ENCODE data around the gene CFAP47. TPM values are rescaled to one million over a fixed set of nuclear protein-coding genes. Genes with fewer than 3 reads are reported as not detected.
"Not testable (repeated sequence)": the region's sequence is repeated elsewhere in the genome, so short reads cannot be mapped to it uniquely, and the experiment has no call there.

The CFAP47 gene
- total and polyA plus RNA-seq, 9 donors, result 0.05 to 34.5 (median 0.51) TPM; not detected in 1

DNA sequence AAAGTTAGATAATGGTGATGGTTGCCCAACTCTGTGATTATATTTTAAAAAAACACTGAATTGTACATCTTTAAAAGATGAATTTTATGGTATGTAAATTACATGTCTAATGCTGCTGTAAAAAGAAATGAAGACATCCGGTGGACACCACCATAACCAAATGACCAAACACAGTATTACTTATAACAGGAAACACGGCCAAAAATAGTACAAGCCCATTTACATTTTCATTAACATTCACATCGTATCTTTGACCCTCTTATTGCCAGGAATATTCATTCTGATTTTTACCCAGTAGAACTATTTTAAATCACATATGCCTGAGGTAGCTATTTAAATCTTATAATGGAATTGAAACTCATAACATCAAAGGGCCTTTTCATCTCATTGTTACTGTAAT, 143.2 kb downstream of the CFAP47 start:
- intact Hi-C loops (cut with DNase I), result no loop called here
- no peak overlapping the region for H3K27ac ChIP-seq
- H3K4me1 ChIP-seq (ENCODE audit: insufficient read depth), result no peaks in the 10 kb centered on the region
- TF ChIP-seq POLR2A (IDR thresholded peaks at IDR 0.05) (no peak), EP300 (IDR thresholded peaks at IDR 0.05) (no peak), CTCF (IDR thresholded peaks at IDR 0.05) (no peak)
- no peaks in the 10 kb centered on the region for H3K9me3 ChIP-seq
- DNase-seq, result no peak
- H3K4me3 ChIP-seq, result no peak overlapping the region
- H3K36me3 ChIP-seq, result no peaks in the 10 kb centered on the region
- no peaks in the 10 kb centered on the region for H3K27me3 ChIP-seq
- WGBS, 3 donors, result 69 to 80% (median 71%) methylated on average over 3 of the region's 3 CpGs

DNA sequence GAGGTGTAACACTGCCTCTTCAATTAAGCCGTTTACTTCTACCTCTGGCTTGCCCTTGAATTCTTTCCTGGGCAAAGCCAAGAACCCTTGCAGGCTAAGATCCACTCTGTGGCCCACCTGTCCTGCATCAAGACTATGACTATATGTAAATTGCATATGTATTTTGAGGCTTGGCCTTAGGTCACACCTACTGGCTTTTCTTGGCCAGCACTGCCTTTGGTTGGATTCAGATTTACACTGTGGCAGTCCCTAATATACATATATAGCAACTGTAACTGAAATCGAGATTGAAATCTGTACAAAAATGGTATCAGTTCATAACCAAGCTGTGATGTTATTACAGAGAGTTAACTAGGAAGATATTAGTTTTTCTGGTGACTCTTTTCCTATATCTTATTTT, 151.5 kb downstream of the CFAP47 start:
- WGBS, 3 donors, result 60 to 74% (median 61%) methylated on average over 2 of the region's 2 CpGs
- Histone ChIP-seq H3K9me3 (no peaks in the 10 kb centered on the region), H3K27me3 (no peaks in the 10 kb centered on the region), H3K4me3 (no peak overlapping the region), H3K27ac (no peak overlapping the region), H3K36me3 (no peaks in the 10 kb centered on the region), H3K4me1 (ENCODE audit: insufficient read depth) (no peaks in the 10 kb centered on the region)
- TF ChIP-seq EP300 (IDR thresholded peaks at IDR 0.05) (no peak), POLR2A (IDR thresholded peaks at IDR 0.05) (no peak), CTCF (IDR thresholded peaks at IDR 0.05) (no peak)
- DNase-seq, result no peak
- intact Hi-C loops (cut with DNase I), result no loop called here

DNA sequence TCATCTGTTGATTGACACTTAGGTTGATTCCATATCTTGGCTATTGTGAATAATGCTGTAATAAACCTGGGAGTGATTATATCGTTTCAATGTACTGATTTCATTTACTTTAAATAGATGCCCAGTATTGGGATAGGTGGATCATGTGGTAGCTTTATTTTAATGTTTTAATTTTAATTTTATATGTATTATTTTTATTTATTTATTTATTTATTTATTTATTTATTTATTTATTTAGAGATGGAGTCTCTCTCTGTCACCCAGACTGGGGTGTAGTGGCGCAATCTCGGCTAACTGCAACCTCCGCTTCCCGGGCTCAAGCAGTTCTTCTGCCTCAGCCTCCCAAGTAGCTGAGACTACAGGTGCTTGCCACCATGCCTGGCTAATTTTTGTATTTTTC, 155.5 kb downstream of the CFAP47 start:
- H3K9me3 ChIP-seq; H3K36me3 ChIP-seq; H3K4me1 ChIP-seq (ENCODE audit: insufficient read depth); intact Hi-C loops (cut with DNase I); H3K27me3 ChIP-seq; DNase-seq; H3K27ac ChIP-seq; H3K4me3 ChIP-seq: not testable (repeated sequence)
- 91 to 93% (median 91%) methylated on average over 5 of the region's 5 CpGs for WGBS, 3 donors

GRCh38 chrX:36083256-36083655, 163.7 kb downstream of the CFAP47 start:
- no peaks in the 10 kb centered on the region for H3K27me3 ChIP-seq
- no peak for DNase-seq
- H3K9me3 ChIP-seq, result no peaks in the 10 kb centered on the region
- H3K4me1 ChIP-seq (ENCODE audit: insufficient read depth), result no peaks in the 10 kb centered on the region
- no peak overlapping the region for H3K27ac ChIP-seq
- no peaks in the 10 kb centered on the region for H3K36me3 ChIP-seq
- intact Hi-C loops (cut with DNase I), result no loop called here
- H3K4me3 ChIP-seq, result no peak overlapping the region
- TF ChIP-seq POLR2A (IDR thresholded peaks at IDR 0.05), result no peak
- no peak for TF ChIP-seq EP300 (IDR thresholded peaks at IDR 0.05)
- no peak for TF ChIP-seq CTCF (IDR thresholded peaks at IDR 0.05)
- WGBS, 3 donors, result 72 to 91% (median 85%) methylated on average over 1 of the region's 1 CpG

- Histone ChIP-seq H3K4me3 (no peak overlapping the region), H3K9me3 (no peaks in the 10 kb centered on the region), H3K4me1 (ENCODE audit: insufficient read depth) (no peaks in the 10 kb centered on the region), H3K27ac (no peak overlapping the region), H3K36me3 (no peaks in the 10 kb centered on the region), H3K27me3 (no peaks in the 10 kb centered on the region)
- TF ChIP-seq EP300 (IDR thresholded peaks at IDR 0.05) (no peak), POLR2A (IDR thresholded peaks at IDR 0.05) (no peak), CTCF (IDR thresholded peaks at IDR 0.05) (no peak)
- no peak for DNase-seq
- intact Hi-C loops (cut with DNase I), result no loop called here
- WGBS, 3 donors, result 65 to 72% (median 69%) methylated on average over 2 of the region's 2 CpGs
Observed at GRCh38 chrX:36087366-36087765, 167.8 kb downstream of the CFAP47 start.

GRCh38 chrX:36088939-36089338, 169.4 kb downstream of the CFAP47 start:
- H3K27ac ChIP-seq; H3K36me3 ChIP-seq; H3K4me1 ChIP-seq (ENCODE audit: insufficient read depth); H3K27me3 ChIP-seq; H3K4me3 ChIP-seq; DNase-seq; intact Hi-C loops (cut with DNase I); H3K9me3 ChIP-seq: not testable (repeated sequence)
- WGBS, 3 donors, result 86 to 89% (median 88%) methylated on average over 10 of the region's 10 CpGs

All from ovary (tissue), 9 donors.